ENCODE results near the gene ATXN7L3. TPM values are rescaled to one million over a fixed set of nuclear protein-coding genes. Genes with fewer than 3 reads are reported as not detected.
A peak's percentile ranks its signal among the peaks of the same experiment; 100 is the strongest.

ATXN7L3 gene
- total and polyA plus RNA-seq, 9 of the 15 experiments (the other 6 are each of a cell fraction or from before 2014, with no cell fraction given): 0.62 to 66.1 (median 33.2) TPM

GRCh38 chr17:44214896-44215295 is 15.2 kb upstream of the ATXN7L3 start:
- no TSS peak for BruUV-seq (replicated peaks)
- no peak overlapping the region for H3K4me3 ChIP-seq
- POLR2A ChIA-PET: interaction anchor here (0.9 to 2.2 kb wide), 7 partner anchors 11 to 146 kb away, joined by 3 to 11 read pairs (median 4); no protein-coding TSS in a partner anchor
- H3K9ac ChIP-seq (ENCODE audit: insufficient read depth in 1 of 2, low read depth in 2 of 2, low read length in 2 of 2): no peak overlapping the region
- TF ChIP-seq HNRNPLL (IDR thresholded peaks at IDR 0.05; ENCODE audit: low read depth, low read length, poor library complexity, severe bottlenecking) (no peak), MXD1 (CRISPR knock-in tag; IDR thresholded peaks at IDR 0.05; ENCODE audit: borderline replicate concordance, poor library complexity, severe bottlenecking) (no peak), ZNF398 (CRISPR knock-in tag; IDR thresholded peaks at IDR 0.05) (no peak), POLR2AphosphoS5 (IDR thresholded peaks at IDR 0.05; ENCODE audit: control insufficient read depth, insufficient read depth, low read depth, low read length) (0 out of 2 replicates have a peak, but pooled peaks have one; percentile 27), LARP7 (IDR thresholded peaks at IDR 0.05) (no peak), ZBTB11 (CRISPR knock-in tag; IDR thresholded peaks at IDR 0.05) (no peak)
- H4K20me1 ChIP-seq (replicated peaks; ENCODE audit: control insufficient read depth, insufficient read depth, low read length): peaks cover 8% of the 10 kb centered on the region
- H3K79me2 ChIP-seq (ENCODE audit: control insufficient read depth, insufficient read depth, low read length): peaks cover 39% of the 10 kb centered on the region
- no peak overlapping the region for H3K27ac ChIP-seq (ENCODE audit: extremely low read depth, low read depth, low read length)
- in situ Hi-C loops (cut with MboI): loop anchor here (5.0 kb wide), 1 partner anchor 112 kb away; no protein-coding TSS in a partner anchor
- peaks cover 26 to 44% of the 10 kb centered on the region in 2 experiments for H3K4me1 ChIP-seq (replicated peaks in 1 of 2; ENCODE audit: control insufficient read depth in 2 of 2, insufficient read depth in 2 of 2, low read length in 2 of 2)
- WGBS (ENCODE audit: insufficient coverage, low coverage, missing lambda C conversion rate): 93% methylated on average over 6 of the region's 6 CpGs
- no peak overlapping the region for H3K4me2 ChIP-seq (ENCODE audit: insufficient read depth, low read length)
- no peaks in the 10 kb centered on the region for H3K9me3 ChIP-seq (replicated peaks; ENCODE audit: control insufficient read depth, insufficient read depth, low read depth, low read length)
- ATAC-seq (no peak), DNase-seq (ENCODE audit: extremely low read depth in 1 of 4, low spot score in 3 of 4) (no peak), FAIRE-seq (no peak)
- CTCF ChIA-PET (ENCODE audit: low intra/inter-chr PET ratio): no interaction called here
- H2AFZ ChIP-seq (ENCODE audit: low read depth, low read length): no peak overlapping the region
- H3K36me3 ChIP-seq (ENCODE audit: control insufficient read depth, insufficient read depth, low read length): peaks cover 72% of the 10 kb centered on the region
- H3K27me3 ChIP-seq (ENCODE audit: control insufficient read depth in 2 of 2, insufficient read depth in 2 of 2, low read length in 2 of 2): no peaks in the 10 kb centered on the region
- intact Hi-C loops (cut with micrococcal nuclease): no loop called here
- peaks cover 2% of the 10 kb centered on the region for H3K9me1 ChIP-seq (ENCODE audit: control insufficient read depth, insufficient read depth, low read length)

Measured in K562 (cell line).